BE2C (cell line): ENCODE measurements around the gene COG1.

Experiments
- DNase-seq: peaks from one replicate; pipeline ENCODE4 v3.0.0-alpha.2; 2020
- H3K27me3 ChIP-seq: fragments of 250-450 bp; sonication (Bioruptor Pico); 2 replicates; pipeline ENCODE4 v1.5.1; 2020; ENCODE audit warnings: mild to moderate bottlenecking
- H3K36me3 ChIP-seq: fragments of 250-450 bp; sonication (Bioruptor Pico); 2 replicates; pipeline ENCODE4 v1.5.1; 2020; ENCODE audit warnings: mild to moderate bottlenecking
- H3K4me1 ChIP-seq: fragments of 250-450 bp; sonication (Bioruptor Pico); 2 replicates; pipeline ENCODE4 v1.5.1; 2020
- H3K4me3 ChIP-seq: 2 replicates; pipeline ENCODE4 v1.5.1; 2011; ENCODE audit warnings: low read depth, low read length
- H3K9me3 ChIP-seq: fragments of 250-450 bp; sonication (Bioruptor Pico); 2 replicates; pipeline ENCODE4 v1.5.1; 2020
- CTCF ChIP-seq: IDR thresholded peaks from 2 replicates; pipeline ENCODE4 v1.5.1; 2012; ENCODE audit warnings: mild to moderate bottlenecking, low read depth, low read length

Gene COG1

GRCh38 chr17:73250851-73251640 lies 58.2 kb downstream of the COG1 start:
- Histone ChIP-seq H3K4me1 (peaks cover 3% of the 10 kb centered on the region), H3K36me3 (peaks cover 2% of the 10 kb centered on the region; the same call in 1 of the 2 replicates), H3K4me3 (no peak overlapping the region), H3K9me3 (no peaks in the 10 kb centered on the region), H3K27me3 (no peaks in the 10 kb centered on the region)
- DNase-seq, result no peak
- no peak for TF ChIP-seq CTCF

- H3K36me3 ChIP-seq, result peaks cover 2% of the 10 kb centered on the region; the same call in 1 of the 2 replicates
- H3K9me3 ChIP-seq, result no peaks in the 10 kb centered on the region
- no peak for TF ChIP-seq CTCF
- no peak for DNase-seq
- H3K27me3 ChIP-seq, result no peaks in the 10 kb centered on the region
- H3K4me1 ChIP-seq, result peaks cover 6% of the 10 kb centered on the region
- no peak overlapping the region for H3K4me3 ChIP-seq
These were observed 59.0 kb downstream of the COG1 start for GRCh38 chr17:73251871-73252270.

- peak; percentile 98 for TF ChIP-seq CTCF
- DNase-seq, result peak; percentile 68
- peaks cover 6% of the 10 kb centered on the region for H3K4me1 ChIP-seq
- no peaks in the 10 kb centered on the region for H3K27me3 ChIP-seq
- no peaks in the 10 kb centered on the region for H3K36me3 ChIP-seq
- no peaks in the 10 kb centered on the region for H3K9me3 ChIP-seq
- no peak overlapping the region for H3K4me3 ChIP-seq
These were observed 62.9 kb downstream of the COG1 start for GRCh38 chr17:73255671-73256181.

- Histone ChIP-seq H3K36me3 (no peaks in the 10 kb centered on the region), H3K9me3 (no peaks in the 10 kb centered on the region), H3K4me1 (peaks cover 6% of the 10 kb centered on the region), H3K4me3 (no peak overlapping the region), H3K27me3 (no peaks in the 10 kb centered on the region)
- TF ChIP-seq CTCF, result no peak
- DNase-seq, result no peak
These were observed 63.4 kb downstream of the COG1 start for GRCh38 chr17:73256220-73256619.

- no peaks in the 10 kb centered on the region for H3K27me3 ChIP-seq
- no peak for DNase-seq
- H3K9me3 ChIP-seq, result no peaks in the 10 kb centered on the region
- no peak overlapping the region for H3K4me3 ChIP-seq
- H3K36me3 ChIP-seq, result no peaks in the 10 kb centered on the region
- no peak for TF ChIP-seq CTCF
- H3K4me1 ChIP-seq, result peaks cover 6% of the 10 kb centered on the region
These were observed 64.7 kb downstream of the COG1 start for GRCh38 chr17:73257516-73257915.
